Peyer's patch (tissue), 4 donors: Measurements from ENCODE around the gene CACNA2D3.

Experiments used
- CTCF ChIP-seq, 6 experiments: fragments of 450-650 bp in 4 of 6; fragments of 200-600 bp in 2 of 6; sonication (generic) in 1 of 6; IDR thresholded peaks; one replicate each; pipeline ENCODE4 v1.5.1; 2017 to 2019; ENCODE audit warnings: antibody characterized with exemption in 6 of 6, mild to moderate bottlenecking in 3 of 6, moderate library complexity in 1 of 6
- POLR2A ChIP-seq, 2 donors: fragments of 450-650 bp; IDR thresholded peaks; one replicate each; pipeline ENCODE4 v1.5.1; 2017; ENCODE audit warnings: antibody characterized with exemption in 2 of 2, mild to moderate bottlenecking in 2 of 2, moderate library complexity in 2 of 2

DNA sequence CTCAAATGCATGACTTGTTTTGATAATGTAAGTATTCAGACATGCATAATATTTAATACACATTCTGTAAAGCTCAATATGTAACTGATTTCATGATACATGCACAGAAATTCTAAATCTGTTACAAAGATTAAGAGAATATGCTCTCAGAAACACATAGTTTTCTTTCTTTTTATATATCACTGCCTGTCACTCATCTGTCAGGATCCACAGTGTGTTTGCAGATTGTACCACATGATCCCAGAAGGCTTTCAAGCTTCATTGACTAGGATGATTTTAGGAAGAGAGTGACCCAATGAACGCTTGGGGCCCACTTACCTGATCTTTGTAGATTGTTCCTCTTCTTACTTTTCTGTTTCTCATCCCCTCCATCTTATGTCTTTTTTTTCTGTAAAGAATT lies 261.9 kb downstream of the CACNA2D3 start:
- TF ChIP-seq POLR2A (IDR thresholded peaks at IDR 0.05) (no peak), CTCF (IDR thresholded peaks at IDR 0.05) (no peak)
